GOT3 (cell line): Measurements from ENCODE around the gene CTSF.
"Not testable (repeated sequence)": the region's sequence is repeated elsewhere in the genome, so short reads cannot be mapped to it uniquely, and the experiment has no call there.

ENCODE experiments used
- DNase-seq: peaks from one replicate; lab custom pipeline; 2025; ENCODE audit warnings: mixed read lengths; lab: John Stamatoyannopoulos, UW

The CTSF gene

GRCh38 chr11:66568124-66568916 is at the start of gene CTSF:
Gene CTSF (minus strand): TSS chr11:66568606. CDS start chr11:66568486, 120 bp downstream.
- no peak for DNase-seq

DNA sequence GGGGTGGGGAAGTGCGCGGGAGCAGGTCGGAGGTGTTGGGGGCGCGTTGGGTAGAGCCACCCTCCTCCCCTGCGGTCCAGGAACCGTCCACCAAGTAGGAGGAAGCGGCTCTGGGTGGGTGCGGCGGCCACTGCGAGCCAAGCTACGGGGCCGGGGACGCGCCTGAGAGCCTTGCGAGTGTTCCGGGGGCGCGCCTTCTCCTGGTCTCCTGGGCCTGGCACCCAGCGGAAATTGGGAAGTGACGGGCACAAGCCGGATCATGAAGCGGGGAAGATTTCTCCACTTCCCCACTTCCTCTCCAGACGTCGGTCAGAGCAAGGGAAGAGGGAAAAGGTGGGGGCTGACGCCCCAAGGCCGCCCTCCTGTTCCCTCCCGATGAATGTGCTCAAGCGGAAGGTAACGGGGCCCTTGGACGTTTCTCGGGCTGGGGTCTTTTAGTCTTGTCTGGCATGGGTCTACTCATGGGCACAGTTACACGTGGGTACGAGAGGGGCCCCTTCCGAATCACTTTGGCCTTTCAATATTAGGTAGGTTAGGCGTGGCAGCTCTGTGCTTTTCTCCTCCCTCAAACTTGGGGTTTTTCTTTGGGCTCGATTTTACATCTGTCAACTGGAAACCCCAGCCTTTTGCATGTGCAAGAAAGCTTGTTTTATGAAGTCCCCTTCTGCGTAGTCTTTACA is 48.9 kb upstream of the CTSF start:
- DNase-seq, result no peak

DNA sequence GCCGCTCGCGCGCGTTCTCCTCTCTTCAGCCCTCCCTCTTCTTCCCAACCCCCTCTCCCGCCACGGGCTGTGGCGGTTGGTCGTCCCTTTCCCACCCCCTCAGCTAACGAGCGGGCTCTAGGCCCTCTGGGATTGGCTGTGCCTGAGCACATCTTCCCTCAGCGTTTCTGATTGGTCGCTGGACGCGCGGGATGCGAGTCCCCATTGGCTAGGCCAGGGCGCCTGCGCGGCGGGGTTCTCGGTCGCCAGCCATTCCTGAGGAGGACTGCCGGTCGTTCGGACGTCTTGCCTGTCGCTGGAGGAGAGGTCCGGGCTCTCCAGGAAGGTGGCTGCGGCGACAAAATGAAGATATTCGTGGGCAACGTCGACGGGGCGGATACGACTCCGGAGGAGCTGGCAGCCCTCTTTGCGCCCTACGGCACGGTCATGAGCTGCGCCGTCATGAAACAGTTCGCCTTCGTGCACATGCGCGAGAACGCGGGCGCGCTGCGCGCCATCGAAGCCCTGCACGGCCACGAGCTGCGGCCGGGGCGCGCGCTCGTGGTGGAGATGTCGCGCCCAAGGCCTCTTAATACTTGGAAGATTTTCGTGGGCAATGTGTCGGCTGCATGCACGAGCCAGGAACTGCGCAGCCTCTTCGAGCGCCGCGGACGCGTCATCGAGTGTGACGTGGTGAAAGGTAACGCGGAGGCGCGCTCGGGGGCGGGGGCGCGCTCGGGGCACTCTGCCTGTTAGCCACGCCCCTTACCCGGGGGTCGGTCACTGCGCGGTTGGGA is 48.2 kb upstream of the CTSF start, which contains the start of gene RBM14:
RBM14 (plus strand) TSS at position 252 of the 776 bp plus-strand sequence; CDS start at position 343, 91 bp downstream.
- DNase-seq, result peak; percentile 95

GRCh38 chr11:66614073-66614472 is 45.7 kb upstream of the CTSF start:
- DNase-seq, result no peak

DNA sequence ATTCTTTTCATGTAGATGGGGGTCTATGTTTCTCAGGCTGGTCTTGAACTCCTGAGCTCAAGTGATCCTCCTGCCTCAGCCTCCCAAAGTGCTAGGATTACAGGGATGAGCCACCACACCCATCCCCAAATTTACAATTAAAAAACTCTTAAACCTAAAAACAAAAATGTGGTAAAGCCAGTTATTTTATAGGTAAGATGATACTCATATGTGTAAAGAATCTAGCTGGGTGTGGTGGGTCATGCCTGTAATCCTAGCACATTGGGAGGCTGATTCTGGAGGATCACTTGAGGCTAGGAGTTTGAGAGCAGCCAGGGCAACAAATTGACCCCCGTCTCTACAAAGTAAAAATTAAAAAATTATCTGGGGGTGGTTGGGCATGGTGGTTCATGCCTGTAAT is 44.1 kb upstream of the CTSF start:
- DNase-seq, result no peak

DNA sequence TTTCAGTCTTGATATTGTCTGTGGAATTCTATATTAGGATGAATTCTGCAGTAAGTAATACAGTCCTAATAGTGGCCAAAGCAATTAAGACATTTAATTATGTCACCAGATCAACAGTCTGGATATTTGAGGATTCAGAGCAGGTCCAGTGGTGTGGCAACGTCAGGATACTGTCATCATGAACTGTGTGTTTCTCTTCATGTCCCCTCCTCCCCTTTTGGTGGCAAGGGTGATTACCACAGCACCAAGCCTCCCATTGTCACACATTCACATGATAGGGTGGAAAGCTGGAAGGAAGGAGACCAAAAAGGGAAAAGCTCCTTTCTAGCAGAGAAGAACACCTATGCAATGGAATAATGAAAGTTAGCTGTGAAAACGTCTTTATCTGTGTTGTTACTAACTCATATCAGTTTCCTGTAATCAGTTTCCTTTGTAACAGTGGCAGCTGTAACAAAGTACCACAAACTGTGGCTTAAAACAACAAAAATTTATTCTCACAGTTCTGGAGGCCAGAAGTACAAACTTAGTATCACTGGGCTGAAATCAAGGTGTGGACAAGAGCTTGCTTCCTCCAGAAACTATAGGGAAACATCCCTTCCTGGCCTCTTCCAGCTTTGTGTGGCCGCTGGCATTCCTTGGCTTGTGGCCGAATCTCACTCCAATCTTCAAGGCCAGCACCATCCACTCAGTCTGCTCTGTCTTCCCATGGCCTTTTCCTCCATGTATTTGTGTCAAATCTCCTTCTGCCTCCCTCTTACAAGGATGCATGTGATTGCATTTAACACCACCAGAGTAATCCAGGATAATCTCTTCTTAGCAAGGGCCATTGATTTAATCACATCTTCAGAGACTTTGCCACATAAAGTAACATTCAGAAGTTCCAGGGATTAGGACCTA is 41.6 kb upstream of the CTSF start:
- DNase-seq, result no peak

DNA sequence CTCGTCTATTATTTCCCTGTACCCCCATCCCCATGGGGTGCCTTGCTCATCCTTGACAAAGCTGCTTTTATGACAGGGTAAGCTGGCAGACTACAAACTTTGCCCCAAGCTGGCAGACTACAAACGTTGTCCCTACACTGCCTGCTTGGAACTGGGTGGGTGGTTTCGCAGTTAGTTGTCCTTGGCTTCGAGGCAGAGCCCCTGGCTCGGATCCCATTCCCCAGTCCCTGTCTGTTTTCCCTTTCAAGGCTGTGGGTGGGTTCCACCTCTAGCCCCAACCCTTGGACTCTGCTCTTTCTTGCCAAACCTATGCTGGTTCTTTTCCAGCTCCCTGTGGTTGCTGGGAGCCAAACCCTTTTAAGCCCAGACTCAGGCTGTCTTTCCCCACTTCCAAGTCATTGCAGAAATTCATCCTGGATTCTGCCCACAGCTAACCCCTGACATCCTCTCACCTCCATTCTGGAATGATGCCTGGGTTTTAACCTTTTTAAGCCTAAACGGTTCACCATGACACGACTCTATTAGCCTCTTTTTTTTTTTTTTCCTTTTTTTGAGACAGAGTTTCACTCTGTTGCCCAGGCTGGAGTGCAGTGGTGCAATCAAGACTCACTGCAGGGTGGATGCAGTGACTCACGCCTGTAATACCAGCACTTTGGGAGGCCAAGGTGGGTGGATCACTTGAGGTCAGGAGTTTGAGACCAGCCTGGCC is 38.9 kb upstream of the CTSF start:
- peak; percentile 47 for DNase-seq

GRCh38 chr11:66606608-66607007 is 38.2 kb upstream of the CTSF start:
- DNase-seq, result not testable (repeated sequence)

GRCh38 chr11:66604155-66604554 is 35.7 kb upstream of the CTSF start:
- no peak for DNase-seq

DNA sequence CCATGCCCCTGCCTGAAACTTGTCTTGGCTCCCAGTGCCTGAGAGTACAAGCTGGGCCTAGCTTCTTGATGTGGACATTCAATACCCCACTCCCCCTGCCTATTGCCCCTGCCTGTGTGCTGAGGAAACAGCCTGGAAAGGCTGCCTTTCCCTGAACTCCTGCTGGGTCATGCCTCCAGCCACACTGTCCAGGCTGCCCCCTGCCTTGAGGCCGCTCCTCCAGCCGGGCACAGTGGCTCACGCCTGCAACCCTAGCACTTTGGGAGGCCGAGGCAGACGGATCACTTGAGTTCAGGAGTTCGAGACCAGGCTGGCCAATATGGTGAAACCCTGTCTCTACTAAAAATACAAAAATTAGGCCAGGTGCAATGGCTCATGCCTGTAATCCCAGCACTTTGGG is 34.7 kb upstream of the CTSF start:
- DNase-seq, result no peak

DNA sequence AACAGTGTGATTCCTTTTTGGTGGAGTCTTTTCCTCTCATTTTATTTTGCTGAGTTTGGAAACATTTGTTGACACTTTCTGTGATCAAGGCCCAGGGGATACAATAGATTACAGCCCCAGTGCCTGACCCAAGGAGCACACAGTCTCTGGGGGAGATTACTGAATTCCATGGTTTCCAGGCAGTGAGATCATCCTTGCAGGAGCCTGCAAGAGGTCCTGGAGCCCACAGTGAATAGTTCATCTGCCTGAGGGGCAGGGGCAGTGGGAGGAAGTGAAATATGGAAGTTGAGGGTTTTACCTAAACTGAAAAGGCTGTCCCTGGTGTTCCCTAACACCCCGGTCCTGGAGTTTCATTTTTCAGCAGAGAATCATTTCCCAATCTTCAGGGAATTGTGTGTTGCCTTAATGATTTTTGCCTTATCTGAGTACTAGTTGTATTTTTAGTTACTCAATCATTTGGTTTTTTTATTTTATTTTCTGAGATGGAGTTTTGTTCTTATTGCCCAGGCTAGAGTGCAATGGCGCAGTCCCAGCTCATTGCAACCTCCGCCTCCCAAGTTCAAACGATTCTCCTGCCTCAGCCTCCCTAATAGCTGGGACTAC is 32.3 kb upstream of the CTSF start:
- no peak for DNase-seq

GRCh38 chr11:66600219-66600618 is 31.8 kb upstream of the CTSF start:
- DNase-seq, result no peak

- no peak for DNase-seq
Measured at GRCh38 chr11:66598993-66599392, 30.6 kb upstream of the CTSF start.

DNA sequence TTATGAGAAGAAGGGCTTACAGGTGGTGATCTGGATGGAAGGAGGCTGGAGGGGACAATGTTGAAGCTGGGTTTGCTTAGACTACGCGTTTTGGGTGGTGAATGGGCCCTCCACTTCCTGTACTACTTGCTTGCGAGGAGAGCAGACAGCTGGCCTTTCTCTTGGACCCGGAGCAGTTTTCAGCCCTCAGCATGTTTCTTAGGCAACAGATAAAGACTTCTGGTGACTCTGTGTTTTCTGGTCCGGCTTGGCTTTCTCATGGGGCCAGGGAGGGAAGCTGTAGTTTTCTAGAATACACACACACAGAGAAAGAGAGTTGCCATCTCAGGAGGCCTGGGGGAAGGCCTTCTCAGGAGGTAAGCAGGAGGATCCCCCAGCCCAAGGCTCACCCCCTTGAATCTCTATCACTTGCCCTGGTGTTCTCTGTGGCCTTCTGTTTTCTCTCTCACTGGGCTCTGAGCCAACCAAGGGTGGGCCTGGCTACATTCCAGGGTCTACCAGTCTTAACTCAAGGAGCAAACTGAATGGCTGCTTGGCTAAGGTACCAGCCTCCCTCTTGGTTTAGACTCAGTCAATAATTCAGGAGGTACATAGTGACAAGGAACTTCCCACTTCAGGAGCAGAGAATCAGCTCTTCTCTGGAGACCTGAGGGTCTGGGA is 27.0 kb upstream of the CTSF start:
- DNase-seq, result no peak

DNA sequence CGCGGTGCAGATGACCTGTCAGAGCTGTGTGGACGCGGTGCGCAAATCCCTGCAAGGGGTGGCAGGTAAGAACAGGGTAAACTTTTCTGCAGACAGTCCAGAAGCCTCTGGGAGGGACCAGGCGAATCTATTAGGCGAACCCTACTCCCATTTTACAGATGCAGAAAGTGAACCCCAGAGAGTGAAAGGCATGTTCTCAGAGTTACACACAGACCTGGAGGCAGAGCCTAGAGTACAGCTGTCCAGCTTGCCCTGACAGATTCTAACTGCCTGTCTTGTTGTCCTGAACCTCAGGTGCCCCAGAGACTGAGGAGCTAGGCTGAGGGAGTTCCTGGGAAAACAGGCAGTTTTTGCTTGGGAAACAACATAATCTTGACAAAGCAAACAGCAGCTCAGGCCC is 25.2 kb upstream of the CTSF start:
- no peak for DNase-seq

DNA sequence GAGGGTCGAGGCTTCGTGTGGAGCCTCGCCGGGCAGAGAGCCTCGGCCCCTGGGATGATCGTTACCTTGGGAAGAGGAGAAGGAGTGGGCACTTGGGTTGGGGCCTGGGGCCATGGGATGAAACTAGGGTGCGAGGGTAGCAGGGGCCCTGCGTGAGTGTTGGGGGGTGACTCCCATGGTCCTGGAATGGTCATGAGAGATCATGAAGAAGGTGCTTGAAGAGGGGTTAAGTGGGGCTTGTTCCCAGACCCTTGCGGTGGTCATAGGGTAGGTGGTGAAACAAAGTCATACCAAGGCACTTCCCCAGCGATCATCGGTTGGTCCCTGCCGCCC is 24.9 kb upstream of the CTSF start:
- DNase-seq, result no peak

GRCh38 chr11:66592457-66593302 is 24.3 kb upstream of the CTSF start, which contains the start of the genes CCDC87 and CCS:
Gene CCDC87 (minus strand): TSS chr11:66593063. CDS start chr11:66593015, 48 bp downstream.
Gene CCS (plus strand): TSS chr11:66593185. CDS start chr11:66593262, 77 bp downstream.
- peak; percentile 87 for DNase-seq

- no peak for DNase-seq
Measured at GRCh38 chr11:66591175-66591574, 22.8 kb upstream of the CTSF start.
